ENCODE data around the gene PCCA.

Gene PCCA

GRCh38 chr13:100392709-100393630 is 304.1 kb downstream of the PCCA start:
- peak in 1 of 2 donors; percentile 17 for DNase-seq (ENCODE audit: extremely low read depth in 1 of 2, low read depth in 1 of 2)

GRCh38 chr13:100394005-100394695 is 305.3 kb downstream of the PCCA start:
- DNase-seq (ENCODE audit: extremely low read depth in 1 of 2, low read depth in 1 of 2), result no peak

GRCh38 chr13:100395698-100396373 is 306.9 kb downstream of the PCCA start:
- no peak for DNase-seq (ENCODE audit: extremely low read depth in 1 of 2, low read depth in 1 of 2)

- no peak for DNase-seq (ENCODE audit: extremely low read depth in 1 of 2, low read depth in 1 of 2)
Observed at GRCh38 chr13:100396776-100397175, 307.9 kb downstream of the PCCA start.

GRCh38 chr13:100397627-100398026 is 308.7 kb downstream of the PCCA start:
- DNase-seq (ENCODE audit: extremely low read depth in 1 of 2, low read depth in 1 of 2), result no peak

GRCh38 chr13:100398360-100398759 is 309.5 kb downstream of the PCCA start:
- no peak for DNase-seq (ENCODE audit: extremely low read depth in 1 of 2, low read depth in 1 of 2)

GRCh38 chr13:100399455-100399854 is 310.6 kb downstream of the PCCA start:
- no peak for DNase-seq (ENCODE audit: extremely low read depth in 1 of 2, low read depth in 1 of 2)

- DNase-seq (ENCODE audit: extremely low read depth in 1 of 2, low read depth in 1 of 2), result no peak
Observed at GRCh38 chr13:100403675-100404074, 314.8 kb downstream of the PCCA start.

GRCh38 chr13:100409132-100409531 is 320.2 kb downstream of the PCCA start:
- no peak for DNase-seq (ENCODE audit: extremely low read depth in 1 of 2, low read depth in 1 of 2)

GRCh38 chr13:100423375-100423774 is 334.5 kb downstream of the PCCA start:
- DNase-seq (ENCODE audit: extremely low read depth in 1 of 2, low read depth in 1 of 2), result no peak

GRCh38 chr13:100428986-100429385 is 340.1 kb downstream of the PCCA start:
- no peak for DNase-seq (ENCODE audit: extremely low read depth in 1 of 2, low read depth in 1 of 2)

GRCh38 chr13:100432611-100433010 is 343.7 kb downstream of the PCCA start:
- DNase-seq (ENCODE audit: extremely low read depth in 1 of 2, low read depth in 1 of 2), result no peak

- no peak for DNase-seq (ENCODE audit: extremely low read depth in 1 of 2, low read depth in 1 of 2)
Observed at GRCh38 chr13:100433475-100433874, 344.6 kb downstream of the PCCA start.

- DNase-seq (ENCODE audit: extremely low read depth in 1 of 2, low read depth in 1 of 2), result no peak
Observed at GRCh38 chr13:100434010-100434763, 345.3 kb downstream of the PCCA start.

- no peak for DNase-seq (ENCODE audit: extremely low read depth in 1 of 2, low read depth in 1 of 2)
Observed at GRCh38 chr13:100436099-100436498, 347.2 kb downstream of the PCCA start.

GRCh38 chr13:100438059-100438788 is 349.3 kb downstream of the PCCA start:
- DNase-seq (ENCODE audit: extremely low read depth in 1 of 2, low read depth in 1 of 2), result no peak

- no peak for DNase-seq (ENCODE audit: extremely low read depth in 1 of 2, low read depth in 1 of 2)
Observed at GRCh38 chr13:100439247-100439970, 350.5 kb downstream of the PCCA start.

- no peak for DNase-seq (ENCODE audit: extremely low read depth in 1 of 2, low read depth in 1 of 2)
Observed at GRCh38 chr13:100440751-100441425, 352.0 kb downstream of the PCCA start.

Measured in activated CD8-positive, alpha-beta memory T cell treated with anti-CD3 and anti-CD28 coated beads for 1 hour (primary cell).